Embryonic facial prominence (tissue), 1 donor: ENCODE measurements around the gene ACBD3.

Experiments
- DNase-seq: peaks from one replicate; pipeline ENCODE4 v3.0.0-alpha.2; 2016; ENCODE audit errors: extremely low spot score

Gene ACBD3

GRCh38 chr1:226134170-226135058 lies 52.1 kb downstream of the ACBD3 start:
- DNase-seq, result no peak

- DNase-seq, result no peak
Measured at GRCh38 chr1:226133504-226134123, 52.9 kb downstream of the ACBD3 start.

DNA sequence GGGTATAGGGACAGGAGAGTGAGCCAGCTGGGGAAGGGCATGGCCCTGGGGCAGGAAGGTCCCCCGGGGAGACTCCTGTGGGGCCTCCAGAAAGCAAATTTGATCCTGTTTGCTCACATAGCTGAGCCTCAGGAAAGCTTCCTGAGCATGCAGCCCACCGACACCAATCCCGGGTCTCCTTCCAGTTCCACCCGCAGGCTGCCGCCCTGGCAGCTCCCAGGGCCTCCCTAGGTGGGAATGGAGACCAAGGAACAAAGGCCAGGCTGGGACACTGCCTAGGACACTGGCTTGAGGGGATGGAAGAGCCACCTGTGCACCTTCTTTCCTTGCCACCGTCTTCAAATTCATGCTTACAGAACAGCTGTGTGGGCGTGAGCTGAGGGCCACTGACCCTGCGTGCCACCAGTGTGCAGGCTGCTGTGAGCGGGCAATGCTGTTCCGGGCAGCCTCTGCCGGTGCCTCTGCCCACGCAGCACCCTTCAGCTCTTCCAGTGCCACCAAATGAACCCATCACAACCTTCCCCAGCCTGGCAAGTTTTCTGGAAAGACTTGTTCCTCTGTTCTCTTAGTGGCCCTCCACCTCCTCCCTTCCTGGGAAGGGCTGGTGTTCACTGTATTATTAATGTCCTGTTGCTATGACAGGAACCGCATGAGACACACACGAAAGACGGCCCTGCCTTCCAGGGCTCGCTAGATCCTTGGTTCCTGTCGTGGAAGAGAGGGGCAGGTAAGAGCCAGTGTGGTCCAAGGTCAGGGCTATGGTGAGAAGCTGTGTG lies 53.6 kb downstream of the ACBD3 start:
- DNase-seq, result no peak

GRCh38 chr1:226131639-226132038 lies 54.9 kb downstream of the ACBD3 start:
- no peak for DNase-seq

DNA sequence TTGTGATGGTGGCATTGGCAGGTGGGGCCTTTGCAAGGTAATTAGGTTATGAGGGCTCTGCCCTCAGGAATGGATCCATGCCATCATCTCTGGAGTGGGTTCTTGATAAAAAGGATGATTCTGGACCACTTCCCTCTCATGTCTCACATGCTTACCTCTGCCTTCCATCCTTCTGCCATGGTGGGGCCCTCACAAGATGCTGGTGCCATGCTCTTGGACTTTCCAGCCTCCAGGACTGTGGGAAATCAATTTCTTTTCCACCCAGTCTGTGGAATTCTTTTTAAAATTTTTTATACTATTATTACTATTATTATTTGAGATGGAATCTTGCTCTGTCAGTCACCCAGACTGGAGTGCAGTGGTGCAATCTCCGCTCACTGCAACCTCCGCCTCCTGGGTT lies 57.3 kb downstream of the ACBD3 start:
- no peak for DNase-seq

- no peak for DNase-seq
Measured at GRCh38 chr1:226128487-226129075, 58.0 kb downstream of the ACBD3 start.

DNA sequence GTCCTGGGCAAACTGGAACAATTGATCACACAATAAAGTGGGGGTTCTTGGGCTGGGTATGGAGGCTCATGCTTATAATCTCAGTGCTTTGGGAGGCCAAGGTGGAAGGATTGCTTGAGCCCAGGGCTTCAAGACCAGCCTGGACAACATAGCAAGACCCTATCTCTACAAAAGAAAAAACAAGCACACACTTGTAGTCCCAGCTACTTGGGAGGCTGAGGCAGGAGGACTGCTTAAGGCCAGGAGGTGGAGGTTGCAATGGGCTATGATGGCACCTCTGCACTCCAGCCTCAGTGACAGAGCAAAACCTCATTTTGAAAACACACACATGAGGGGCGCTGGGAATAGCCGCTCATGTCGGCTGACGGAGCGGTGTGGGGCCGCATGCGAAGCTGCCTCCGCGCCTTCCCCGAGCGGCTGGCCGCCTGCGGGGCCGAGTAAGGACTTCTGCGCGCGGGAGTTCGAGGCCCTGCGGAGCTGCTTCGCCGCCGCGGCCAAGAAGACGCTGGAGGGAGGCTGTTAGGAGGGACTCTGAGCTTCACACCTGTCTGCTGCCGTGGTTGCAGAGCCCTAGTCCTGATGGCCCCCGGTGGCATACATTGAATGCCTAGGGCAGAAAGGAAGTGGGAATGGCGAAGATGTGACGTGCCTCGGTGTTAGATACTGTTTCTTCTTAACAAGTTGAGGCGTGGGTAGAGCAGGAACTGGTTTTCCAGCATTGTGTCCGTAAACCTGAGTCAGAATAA lies 59.5 kb downstream of the ACBD3 start:
- DNase-seq, result no peak

- DNase-seq, result no peak
Measured at GRCh38 chr1:226125831-226126230, 60.7 kb downstream of the ACBD3 start.

- DNase-seq, result no peak
Measured at GRCh38 chr1:226125097-226125630, 61.4 kb downstream of the ACBD3 start.

GRCh38 chr1:226123591-226124471 lies 62.7 kb downstream of the ACBD3 start:
- no peak for DNase-seq

DNA sequence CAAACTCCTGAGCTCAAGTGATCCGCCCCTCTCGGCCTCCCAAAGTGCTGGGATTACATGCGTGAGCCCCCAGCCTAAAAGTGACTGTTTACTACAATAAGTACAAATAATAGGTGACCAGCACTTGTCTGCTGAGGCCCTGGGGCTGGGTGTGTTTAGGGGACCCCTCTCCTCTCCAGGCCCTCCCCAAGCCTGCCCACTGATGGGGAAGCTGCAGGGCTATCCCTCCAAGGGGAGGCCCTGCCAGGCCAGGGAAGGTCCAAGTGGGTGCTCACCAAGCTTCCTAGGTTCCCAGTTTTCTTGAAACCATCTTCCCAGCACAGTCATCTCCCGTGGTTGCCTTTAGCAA lies 63.4 kb downstream of the ACBD3 start:
- DNase-seq, result no peak

DNA sequence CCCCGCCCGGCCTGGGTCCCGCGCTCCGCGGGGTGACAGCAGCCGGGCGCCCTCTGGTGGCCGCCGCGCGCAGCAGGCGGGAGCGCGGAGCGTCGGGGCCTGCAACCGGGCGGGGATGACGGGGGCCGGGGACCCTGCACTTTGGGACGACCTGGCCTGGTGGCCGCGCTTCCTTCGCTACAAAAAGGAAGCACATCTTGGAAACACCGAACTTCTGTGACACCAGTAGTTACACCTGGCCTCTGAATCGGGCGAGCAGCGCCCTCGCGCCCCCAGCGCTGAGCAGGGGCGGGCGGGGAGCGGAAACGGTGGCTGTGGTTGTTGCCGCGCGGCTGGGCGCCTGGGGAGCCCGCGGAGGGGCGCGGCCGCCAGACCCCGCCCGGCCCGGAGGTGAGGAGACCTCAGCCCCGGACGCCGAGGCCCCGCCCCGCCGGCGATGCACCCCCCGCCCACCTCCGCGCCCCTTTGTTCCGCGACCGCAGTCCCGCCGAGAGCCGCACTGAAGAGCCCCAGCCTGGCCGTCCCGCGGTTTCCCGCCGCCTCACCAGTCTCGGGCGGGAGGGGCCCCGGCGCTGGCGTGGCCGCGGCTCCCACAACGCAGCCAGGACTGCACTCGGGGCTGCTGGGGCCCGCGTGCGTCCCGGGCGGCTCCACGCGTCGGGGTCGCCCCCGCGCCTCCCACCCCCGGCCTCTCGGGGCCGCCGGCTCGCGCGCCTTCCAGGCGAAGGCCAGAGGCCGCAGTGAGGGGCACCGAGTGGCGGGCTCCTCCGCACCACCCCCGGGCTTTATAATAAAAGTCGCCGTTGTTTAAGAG lies 64.7 kb downstream of the ACBD3 start:
- DNase-seq, result no peak

DNA sequence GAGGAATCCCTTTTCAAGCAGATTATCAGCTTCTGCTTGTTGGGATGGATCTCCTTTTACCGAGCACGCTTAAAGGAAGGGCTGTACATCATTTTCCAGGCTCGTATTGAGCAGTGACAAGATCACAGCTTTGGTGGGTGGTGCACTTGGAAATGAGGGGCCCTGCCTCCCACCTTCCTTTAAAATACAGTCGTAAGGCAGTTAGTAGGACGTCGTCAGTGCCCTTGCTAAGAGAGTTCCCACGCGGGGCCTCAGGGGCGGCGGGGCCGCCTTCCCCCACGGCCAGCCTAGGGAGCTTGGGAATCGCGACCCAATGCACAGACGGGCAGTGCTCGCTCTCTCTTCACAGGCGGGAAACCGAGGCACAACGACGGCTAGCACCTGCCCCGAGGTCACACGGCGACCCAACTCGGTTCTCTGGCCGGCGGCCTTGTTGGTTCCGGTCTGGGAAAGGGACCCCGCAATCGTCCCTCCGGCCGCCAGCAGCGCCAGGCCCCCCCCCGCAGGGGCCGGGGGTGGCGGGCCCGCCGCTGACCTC lies 65.4 kb downstream of the ACBD3 start:
- no peak for DNase-seq

DNA sequence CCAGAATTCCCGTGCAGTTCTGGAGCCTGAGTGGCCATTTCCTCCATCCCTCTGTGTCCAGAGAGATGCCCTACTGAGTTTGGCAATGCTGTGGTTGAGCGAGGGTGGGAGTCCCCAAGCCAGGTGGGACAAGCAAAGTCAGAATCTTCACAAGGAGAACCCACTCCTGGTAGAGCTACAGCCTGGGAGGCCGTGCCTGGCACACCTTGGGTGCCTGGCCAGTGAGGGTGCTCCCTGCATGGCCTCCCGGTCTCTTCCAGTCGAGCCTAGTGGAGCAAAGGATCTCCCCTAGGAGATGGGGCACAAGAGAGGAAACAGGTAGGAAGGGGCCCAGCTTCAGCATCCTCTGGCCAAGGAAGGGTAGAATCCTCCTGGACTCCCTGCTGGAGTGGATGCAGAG lies 66.1 kb downstream of the ACBD3 start:
- DNase-seq, result no peak

DNA sequence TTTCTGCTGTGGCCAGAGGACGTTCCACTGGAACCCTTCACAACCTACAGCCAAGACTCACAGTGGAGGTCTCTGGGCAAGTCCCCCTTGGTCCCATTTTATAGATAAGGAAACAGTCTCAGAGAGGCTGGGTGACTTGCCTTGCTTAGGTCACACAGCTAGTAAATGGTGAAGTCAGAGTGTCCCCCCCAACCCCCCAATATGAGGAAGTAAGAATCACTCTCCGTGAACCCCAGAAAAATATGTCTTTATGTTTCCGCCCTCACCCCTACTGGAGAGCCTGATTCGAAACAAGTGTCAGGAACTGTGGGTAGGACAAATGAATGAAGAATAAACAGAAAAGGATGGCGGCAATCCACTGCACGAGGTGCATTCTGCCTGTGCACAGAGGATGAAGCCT lies 67.4 kb downstream of the ACBD3 start:
- no peak for DNase-seq

DNA sequence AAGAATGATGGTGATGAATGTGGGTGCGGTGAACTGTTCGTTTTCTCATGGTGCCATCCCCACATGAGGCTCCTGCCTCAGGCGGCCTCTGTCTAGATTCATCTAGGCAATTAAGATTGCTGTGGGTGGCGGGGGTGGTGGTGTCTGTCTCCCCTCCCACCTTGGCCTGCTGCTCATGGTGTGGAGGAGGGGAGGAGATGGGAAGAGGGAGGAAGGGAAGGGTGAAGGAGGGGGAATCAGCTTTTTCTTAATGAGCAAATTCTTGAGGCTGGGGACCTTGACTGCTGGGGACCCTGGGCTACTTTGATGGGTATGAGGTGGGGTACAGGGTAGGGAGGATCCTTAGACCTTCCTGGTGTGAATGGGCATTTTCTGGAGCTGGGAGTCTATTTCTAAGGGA lies 68.2 kb downstream of the ACBD3 start:
- no peak for DNase-seq

DNA sequence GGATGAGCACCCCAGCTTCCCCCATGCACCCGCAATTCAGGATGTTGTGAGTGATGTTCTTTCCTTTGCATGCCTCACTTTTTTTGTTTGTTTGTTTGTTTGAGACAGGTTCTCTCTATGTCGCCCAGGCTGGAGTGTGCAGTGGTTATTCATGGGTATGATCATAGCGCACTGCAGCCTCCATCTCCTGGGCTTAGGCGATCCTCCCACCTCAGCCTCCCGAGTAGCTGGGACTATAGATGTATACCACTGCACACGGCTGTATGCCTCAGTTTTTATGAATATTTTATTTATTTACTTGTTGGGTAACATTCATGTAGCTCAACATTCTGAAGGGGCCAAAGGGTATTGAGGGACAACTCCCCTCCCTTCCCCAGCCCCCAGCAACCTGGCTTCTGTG lies 69.2 kb downstream of the ACBD3 start:
- DNase-seq, result no peak

- no peak for DNase-seq
Measured at GRCh38 chr1:226116673-226117072, 69.9 kb downstream of the ACBD3 start.

- no peak for DNase-seq
Measured at GRCh38 chr1:226112626-226113025, 73.9 kb downstream of the ACBD3 start.
